Glutamatergic neuron (in vitro differentiated cells): ENCODE data around the gene CDC14A. TPM values are rescaled to one million over a fixed set of nuclear protein-coding genes. Genes with fewer than 3 reads are reported as not detected.
"Not testable (repeated sequence)": the region's sequence is repeated elsewhere in the genome, so short reads cannot be mapped to it uniquely, and the experiment has no call there.

Experiments used
- DNase-seq: peaks from one replicate; pipeline ENCODE4 v3.0.0; 2022
- H3K27ac Mint-ChIP-seq: one replicate; pipeline ENCODE4 v1.8.0; 2020; ENCODE audit warnings: mild to moderate bottlenecking, mixed read lengths, inconsistent platforms; ENCODE audit not compliant: unreplicated experiment
- H3K27me3 Mint-ChIP-seq: one replicate; pipeline ENCODE4 v1.8.0; 2020; ENCODE audit warnings: mild to moderate bottlenecking, moderate library complexity, mixed read lengths, inconsistent platforms; ENCODE audit not compliant: unreplicated experiment
- H3K36me3 Mint-ChIP-seq: one replicate; pipeline ENCODE4 v1.8.0; 2020; ENCODE audit warnings: mild to moderate bottlenecking, mixed read lengths, inconsistent platforms; ENCODE audit not compliant: unreplicated experiment
- H3K4me1 Mint-ChIP-seq: one replicate; pipeline ENCODE4 v1.8.0; 2020; ENCODE audit warnings: mild to moderate bottlenecking, low read depth, mixed read lengths, inconsistent platforms; ENCODE audit not compliant: unreplicated experiment
- H3K4me3 Mint-ChIP-seq: one replicate; pipeline ENCODE4 v1.8.0; 2020; ENCODE audit warnings: mild to moderate bottlenecking, mixed read lengths, inconsistent platforms; ENCODE audit not compliant: unreplicated experiment
- H3K9me3 Mint-ChIP-seq: one replicate; pipeline ENCODE4 v1.8.0; 2020; ENCODE audit warnings: mild to moderate bottlenecking, moderate library complexity, mixed read lengths, inconsistent platforms; ENCODE audit not compliant: unreplicated experiment
- CTCF ChIP-seq: fragments of 200-600 bp; sonication (generic); IDR thresholded peaks from one replicate; pipeline ENCODE4 v1.5.0; 2021; ENCODE audit not compliant: partially characterized antibody, unreplicated experiment
- total RNA-seq: library from RNA; stranded (reverse); fragmentation: NEBNext Ultra II Directional; extraction: Animal tissue kit (Norgen Biotek cat#: 25700); gene quantifications from one replicate; pipeline ENCODE4 v1.2.1, GENCODE V29; 2021; ENCODE audit not compliant: unreplicated experiment

CDC14A gene
- total RNA-seq, 1 donor from 2014 or later, result 9.2 TPM

GRCh38 chr1:100404821-100405220 is 52.5 kb downstream of the CDC14A start:
- no peaks in the 10 kb centered on the region for H3K9me3 Mint-ChIP-seq
- no peak overlapping the region for H3K4me3 Mint-ChIP-seq
- no peak overlapping the region for H3K27ac Mint-ChIP-seq
- no peak for DNase-seq
- peaks cover 6% of the 10 kb centered on the region for H3K36me3 Mint-ChIP-seq
- no peaks in the 10 kb centered on the region for H3K4me1 Mint-ChIP-seq
- no peaks in the 10 kb centered on the region for H3K27me3 Mint-ChIP-seq
- TF ChIP-seq CTCF, result no peak

- H3K27ac Mint-ChIP-seq, H3K27me3 Mint-ChIP-seq, H3K9me3 Mint-ChIP-seq, H3K4me1 Mint-ChIP-seq, H3K4me3 Mint-ChIP-seq, H3K36me3 Mint-ChIP-seq, DNase-seq: not testable (repeated sequence)
These were observed 53.6 kb downstream of the CDC14A start for GRCh38 chr1:100405902-100406301.

- H3K4me3 Mint-ChIP-seq, H3K27me3 Mint-ChIP-seq, DNase-seq, H3K27ac Mint-ChIP-seq, H3K4me1 Mint-ChIP-seq, H3K36me3 Mint-ChIP-seq, H3K9me3 Mint-ChIP-seq: not testable (repeated sequence)
These were observed 55.1 kb downstream of the CDC14A start for GRCh38 chr1:100407390-100407789.

GRCh38 chr1:100411019-100411418 is 58.7 kb downstream of the CDC14A start:
- TF ChIP-seq CTCF, result no peak
- no peaks in the 10 kb centered on the region for H3K9me3 Mint-ChIP-seq
- H3K27ac Mint-ChIP-seq, result no peak overlapping the region

GRCh38 chr1:100411574-100411973 is 59.3 kb downstream of the CDC14A start:
- H3K4me3 Mint-ChIP-seq, result no peak overlapping the region
- H3K4me1 Mint-ChIP-seq, result no peaks in the 10 kb centered on the region
- DNase-seq, result no peak
- H3K27me3 Mint-ChIP-seq, result no peaks in the 10 kb centered on the region
- H3K9me3 Mint-ChIP-seq, result no peaks in the 10 kb centered on the region
- no peak for TF ChIP-seq CTCF
- H3K36me3 Mint-ChIP-seq, result peaks cover 6% of the 10 kb centered on the region
- H3K27ac Mint-ChIP-seq, result no peak overlapping the region

More at GRCh38 chr1:100411019-100411418, 58.7 kb downstream of the CDC14A start:
- no peak for DNase-seq
- Mint-ChIP-seq H3K4me1 (no peaks in the 10 kb centered on the region), H3K27me3 (no peaks in the 10 kb centered on the region), H3K4me3 (no peak overlapping the region), H3K36me3 (peaks cover 6% of the 10 kb centered on the region)

- Mint-ChIP-seq H3K9me3 (no peaks in the 10 kb centered on the region), H3K36me3 (peaks cover 6% of the 10 kb centered on the region), H3K27ac (no peak overlapping the region), H3K4me1 (no peaks in the 10 kb centered on the region), H3K27me3 (no peaks in the 10 kb centered on the region), H3K4me3 (no peak overlapping the region)
- no peak for DNase-seq
- no peak for TF ChIP-seq CTCF
These were observed 60.7 kb downstream of the CDC14A start for GRCh38 chr1:100413035-100413434.
